Jurkat, Clone E6-1 (cell line): ENCODE data around the gene SLIT1.

Experiments used
- DNase-seq: peaks from one replicate; pipeline ENCODE4 v3.0.0-alpha.2; 2011; ENCODE audit warnings: low read depth, low spot score
- H3K4me3 ChIP-seq: 2 replicates; pipeline ENCODE4 v1.5.1; 2011; ENCODE audit warnings: mild to moderate bottlenecking, low read length, control low read depth, moderate library complexity

Gene SLIT1

GRCh38 chr10:97060441-97061084 is 125.2 kb downstream of the SLIT1 start:
- no peak for DNase-seq
- no peak overlapping the region for H3K4me3 ChIP-seq

DNA sequence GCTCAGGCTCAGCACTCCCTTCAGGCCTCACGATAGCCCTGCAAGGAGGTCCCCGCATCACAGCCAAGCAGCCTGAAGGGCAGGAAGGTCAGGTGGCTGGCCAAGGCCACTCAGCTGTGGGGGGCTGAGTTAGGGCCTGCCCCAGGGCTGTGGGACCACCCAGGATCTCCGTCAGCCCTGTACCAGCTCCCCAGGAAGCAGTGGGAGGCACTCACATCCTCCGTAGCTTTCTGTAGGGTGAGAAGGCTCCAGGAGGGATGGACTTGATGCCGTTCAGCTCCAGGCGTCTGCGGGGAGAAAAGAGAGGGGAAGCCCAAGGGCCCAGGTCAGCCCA is 125.9 kb downstream of the SLIT1 start:
- no peak for DNase-seq
- H3K4me3 ChIP-seq: no peak overlapping the region

DNA sequence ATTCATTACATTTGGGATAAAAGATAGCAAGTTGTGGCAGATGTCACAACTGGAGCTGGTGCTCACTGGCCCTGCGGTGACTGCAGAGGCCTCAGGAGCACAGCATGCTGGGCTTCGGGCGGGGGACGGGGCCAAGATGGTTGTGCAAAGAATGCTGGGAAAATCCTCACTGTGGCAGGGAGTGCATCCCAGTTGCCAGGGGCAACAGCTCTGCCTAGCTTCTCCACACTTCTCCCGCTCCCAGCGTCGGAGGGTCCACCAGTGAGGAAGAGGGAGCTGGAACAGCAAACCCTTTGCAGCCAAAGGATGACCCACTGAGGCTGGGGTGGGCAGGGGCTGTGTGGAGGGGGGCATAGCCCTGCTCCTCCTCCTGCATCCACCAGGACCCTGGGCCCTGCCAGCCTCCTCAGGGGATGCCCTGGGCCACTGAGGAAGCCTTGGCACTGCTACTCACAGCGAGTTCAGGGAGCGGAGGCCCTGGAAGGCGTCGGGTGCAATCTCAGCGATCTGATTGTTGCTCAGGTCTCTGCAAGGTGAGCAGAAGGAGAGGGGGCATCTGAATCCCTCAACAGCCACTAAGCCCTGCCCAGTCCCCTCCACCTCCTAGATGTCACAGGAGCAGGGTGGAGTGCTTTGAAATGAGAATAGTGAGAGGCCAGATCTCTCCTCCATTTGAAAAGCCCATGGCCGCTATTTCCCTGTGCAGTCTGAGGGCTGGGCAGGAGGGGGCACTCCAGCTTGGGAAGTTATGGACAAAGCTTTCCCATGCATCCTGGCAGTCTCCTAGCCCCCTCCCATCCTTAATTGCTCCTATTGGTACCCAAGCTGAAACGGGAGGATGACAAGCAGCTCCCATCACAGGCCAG is 126.5 kb downstream of the SLIT1 start:
- DNase-seq: no peak
- no peak overlapping the region for H3K4me3 ChIP-seq

DNA sequence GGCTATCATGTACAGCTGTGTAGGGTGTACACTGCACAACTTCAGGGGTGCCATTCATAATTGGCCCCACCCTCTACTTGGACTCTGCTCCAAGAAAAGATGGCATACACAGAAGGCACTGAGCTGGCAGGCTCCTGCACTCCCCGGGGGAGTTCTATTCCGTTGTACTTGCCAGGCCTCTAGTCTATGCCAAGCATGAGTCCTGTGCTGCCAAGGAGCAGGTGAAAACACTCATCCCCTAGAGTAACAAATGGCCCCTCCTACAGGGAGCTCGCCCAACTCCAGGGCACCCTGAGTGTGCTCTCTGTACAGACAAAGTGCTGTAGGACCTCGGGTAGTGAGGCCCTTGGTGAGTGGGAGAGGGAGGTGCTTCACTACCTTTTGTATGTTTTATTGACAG is 127.2 kb downstream of the SLIT1 start:
- no peak for DNase-seq
- no peak overlapping the region for H3K4me3 ChIP-seq

- no peak overlapping the region for H3K4me3 ChIP-seq
- no peak for DNase-seq
Measured at GRCh38 chr10:97057491-97058235, 128.1 kb downstream of the SLIT1 start.

DNA sequence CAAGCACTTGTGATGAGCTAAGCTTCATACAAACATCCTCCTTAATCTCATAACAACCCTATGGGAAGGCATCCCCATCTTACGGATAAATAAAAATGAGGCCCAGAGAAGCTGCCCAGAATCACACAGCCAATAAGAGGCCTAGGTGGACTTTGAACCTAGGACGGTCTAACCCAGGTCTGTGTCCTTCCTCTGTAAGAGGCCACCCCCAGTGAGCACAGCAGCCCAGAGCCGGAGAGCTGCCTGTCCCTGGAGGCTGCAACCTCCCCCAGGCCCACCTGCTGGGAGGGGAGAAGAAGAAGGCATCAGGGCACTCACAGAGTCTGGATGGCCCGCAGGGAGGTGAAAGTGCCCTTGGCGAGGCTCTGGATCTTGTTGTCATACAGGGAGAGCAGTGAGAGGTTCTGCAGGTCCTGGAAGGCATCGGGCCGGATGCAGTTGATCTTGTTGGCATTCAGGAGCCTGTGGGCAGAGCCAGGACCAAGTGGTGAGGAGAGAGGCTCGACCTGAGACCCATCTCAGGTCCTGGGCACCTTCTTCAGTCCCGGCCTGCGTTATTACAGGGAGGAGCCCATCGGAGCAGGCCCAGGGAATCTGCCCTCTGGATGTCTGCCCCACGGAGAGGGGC is 129.6 kb downstream of the SLIT1 start:
- no peak for DNase-seq
- H3K4me3 ChIP-seq: no peak overlapping the region

DNA sequence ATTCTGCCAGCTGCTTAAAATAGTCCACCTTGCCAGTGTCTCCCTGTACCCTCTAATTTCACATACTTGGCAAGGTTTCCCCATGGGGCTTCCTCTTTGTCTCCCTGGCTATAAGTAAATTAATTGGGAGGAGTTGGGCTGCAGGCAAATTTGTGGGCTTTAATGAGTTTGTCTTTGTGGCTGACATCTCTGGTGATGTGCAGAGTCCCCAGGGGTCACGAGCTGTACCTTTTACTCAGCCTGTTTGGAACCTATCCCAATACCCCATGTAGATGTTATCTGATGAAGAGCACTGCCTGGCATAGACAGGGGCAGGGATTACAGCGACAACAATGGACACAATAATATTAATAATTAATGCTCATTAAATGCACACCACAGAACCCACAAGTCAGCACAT is 132.5 kb downstream of the SLIT1 start:
- H3K4me3 ChIP-seq: no peak overlapping the region
- no peak for DNase-seq

DNA sequence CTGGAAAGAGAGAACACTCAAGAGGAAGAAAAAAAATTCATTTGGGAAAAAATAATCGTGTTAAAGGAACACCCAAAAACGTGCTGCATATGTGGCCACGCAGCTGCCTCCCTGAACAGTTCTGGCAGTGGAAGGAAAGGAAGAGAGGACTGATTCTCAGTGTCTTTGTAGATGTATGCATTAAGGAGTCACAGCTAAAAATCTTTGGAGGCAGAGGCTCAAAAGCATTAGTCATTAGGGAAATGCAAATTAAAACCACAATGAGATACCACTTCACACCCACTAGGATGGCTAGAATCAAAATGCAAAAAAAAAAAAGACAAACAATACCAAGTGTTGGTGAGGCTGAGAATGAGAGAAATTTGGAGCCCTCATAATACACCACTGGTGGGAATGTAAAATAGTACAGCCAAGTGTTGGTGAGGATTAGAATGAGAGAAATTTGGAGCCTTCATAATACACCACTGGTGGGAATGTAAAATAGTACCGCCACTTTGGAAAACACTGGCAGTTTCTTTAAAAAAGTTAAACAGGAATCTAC is 134.7 kb downstream of the SLIT1 start:
- no peak for DNase-seq
- H3K4me3 ChIP-seq: no peak overlapping the region

- no peak overlapping the region for H3K4me3 ChIP-seq
- DNase-seq: no peak
Measured at GRCh38 chr10:97050205-97050745, 135.5 kb downstream of the SLIT1 start.

GRCh38 chr10:97049670-97050069 is 136.1 kb downstream of the SLIT1 start:
- no peak for DNase-seq
- H3K4me3 ChIP-seq: no peak overlapping the region

DNA sequence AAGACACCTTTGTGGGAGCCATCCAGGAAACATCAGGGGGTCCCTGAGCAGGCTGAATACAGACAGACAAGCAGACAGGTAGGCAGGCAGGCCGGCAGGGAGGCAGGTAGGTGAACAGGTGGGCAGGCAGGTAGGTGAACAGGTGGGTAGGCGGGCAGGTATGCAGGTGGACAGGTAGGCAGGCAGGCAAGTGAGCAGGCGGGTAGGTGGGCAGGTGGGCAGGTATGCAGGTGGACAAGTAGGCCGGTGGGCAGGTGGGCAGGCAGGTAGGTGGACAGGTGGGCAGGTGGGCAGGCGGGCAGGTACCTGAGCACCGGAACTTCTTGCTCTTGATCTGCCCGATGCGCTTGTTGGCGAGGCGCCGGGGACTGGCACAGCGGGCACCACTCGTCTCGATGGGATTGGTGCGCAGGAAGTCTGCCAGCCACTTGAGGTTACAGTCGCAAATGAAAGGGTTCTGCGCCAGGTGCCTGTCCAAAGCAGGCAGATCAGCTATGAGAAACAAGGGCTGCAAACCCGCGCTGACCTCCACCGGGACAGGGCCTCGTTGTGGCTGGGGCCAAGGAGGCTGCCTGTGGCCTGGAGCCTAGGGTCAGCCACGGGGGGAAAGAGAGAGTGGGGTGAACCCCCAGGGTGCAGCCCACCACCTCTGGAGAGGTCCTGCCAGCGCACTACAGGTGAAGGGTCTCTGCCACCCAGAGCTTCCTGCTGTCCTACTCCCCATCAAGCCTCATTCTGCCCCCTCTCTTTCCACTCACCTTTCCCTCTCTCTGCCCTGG is 136.9 kb downstream of the SLIT1 start:
- H3K4me3 ChIP-seq: no peak overlapping the region
- DNase-seq: no peak

DNA sequence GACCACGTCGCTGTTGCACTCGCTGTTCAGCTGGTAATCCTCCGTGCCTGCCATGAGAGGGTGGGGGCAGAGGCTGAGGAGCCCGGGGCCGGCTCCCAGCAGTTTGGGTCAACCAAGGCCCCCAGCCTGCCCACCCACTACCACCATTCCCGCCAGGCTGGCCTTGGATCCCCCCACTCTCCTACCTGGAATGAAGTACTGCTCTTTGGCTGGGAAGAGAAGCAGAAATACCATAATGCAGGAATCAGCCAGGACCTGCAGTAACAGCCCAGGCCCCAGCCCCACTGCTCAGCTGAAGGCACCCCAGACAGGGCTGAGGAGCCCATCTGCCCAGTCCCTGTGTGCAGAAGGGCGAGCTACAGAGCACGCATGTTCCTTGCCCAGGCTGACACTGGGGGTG is 138.0 kb downstream of the SLIT1 start:
- no peak for DNase-seq
- no peak overlapping the region for H3K4me3 ChIP-seq

DNA sequence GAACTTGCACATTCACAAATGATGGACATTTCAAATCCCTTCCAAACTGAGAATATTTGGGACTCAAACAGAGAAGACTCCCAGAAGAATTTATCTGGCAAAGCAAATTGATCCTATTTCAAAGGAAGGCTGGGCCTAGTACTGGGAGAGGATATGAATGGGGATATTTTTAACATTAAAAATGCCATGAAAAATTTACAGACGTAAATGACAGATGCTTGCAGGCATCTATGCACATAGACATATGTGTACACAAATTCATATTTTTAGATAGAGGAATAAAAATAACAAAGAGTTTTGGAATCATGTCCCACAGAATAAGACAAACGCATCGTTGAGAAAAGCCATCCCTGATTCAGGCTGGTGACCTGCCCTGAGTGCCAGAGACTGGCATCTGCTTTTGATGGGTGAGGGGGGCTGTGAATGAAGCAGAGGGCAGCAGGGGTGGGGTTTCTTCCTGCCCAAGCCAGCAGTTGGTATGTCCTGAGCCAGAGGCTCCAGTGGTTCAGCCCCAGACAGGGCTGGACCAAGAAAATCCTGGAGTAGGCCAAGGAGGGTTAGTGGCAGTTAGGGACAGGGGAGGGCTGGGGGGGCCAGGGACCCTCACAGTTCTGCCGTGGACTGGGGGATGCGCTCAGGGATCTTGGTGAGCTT is 138.5 kb downstream of the SLIT1 start:
- DNase-seq: no peak
- H3K4me3 ChIP-seq: no peak overlapping the region

DNA sequence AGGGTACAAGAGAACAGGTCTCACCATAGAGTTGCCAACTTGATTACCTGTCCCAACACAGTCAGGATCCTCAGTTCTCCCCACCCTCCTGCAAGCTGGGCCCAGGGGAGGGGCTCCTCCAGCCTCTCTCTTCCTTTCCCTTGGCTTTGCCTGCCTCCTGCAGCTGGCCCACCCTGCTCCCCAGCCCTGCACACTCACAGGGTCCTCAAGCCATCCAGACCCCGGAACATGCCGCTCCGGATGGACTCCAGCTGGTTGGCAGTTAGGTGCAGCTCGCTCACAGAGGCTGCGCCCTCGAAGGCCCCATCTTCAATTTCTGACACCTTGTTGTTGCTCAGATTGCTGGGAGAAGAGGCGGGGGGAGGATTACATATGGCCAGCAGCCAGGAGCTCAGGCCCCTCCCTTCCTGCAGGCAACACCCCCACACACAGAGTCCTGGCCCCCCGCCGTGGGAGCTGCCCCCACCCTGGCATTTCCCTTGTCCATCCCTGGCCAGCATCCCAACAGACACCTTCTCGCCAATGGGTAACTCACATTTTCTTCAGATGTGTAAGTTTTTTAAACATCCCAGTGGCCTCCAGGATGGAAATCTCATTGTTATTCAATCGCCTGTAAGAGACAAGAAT is 139.2 kb downstream of the SLIT1 start:
- no peak overlapping the region for H3K4me3 ChIP-seq
- DNase-seq: no peak

- no peak for DNase-seq
- H3K4me3 ChIP-seq: no peak overlapping the region
Measured at GRCh38 chr10:97043563-97043855, 142.2 kb downstream of the SLIT1 start.

DNA sequence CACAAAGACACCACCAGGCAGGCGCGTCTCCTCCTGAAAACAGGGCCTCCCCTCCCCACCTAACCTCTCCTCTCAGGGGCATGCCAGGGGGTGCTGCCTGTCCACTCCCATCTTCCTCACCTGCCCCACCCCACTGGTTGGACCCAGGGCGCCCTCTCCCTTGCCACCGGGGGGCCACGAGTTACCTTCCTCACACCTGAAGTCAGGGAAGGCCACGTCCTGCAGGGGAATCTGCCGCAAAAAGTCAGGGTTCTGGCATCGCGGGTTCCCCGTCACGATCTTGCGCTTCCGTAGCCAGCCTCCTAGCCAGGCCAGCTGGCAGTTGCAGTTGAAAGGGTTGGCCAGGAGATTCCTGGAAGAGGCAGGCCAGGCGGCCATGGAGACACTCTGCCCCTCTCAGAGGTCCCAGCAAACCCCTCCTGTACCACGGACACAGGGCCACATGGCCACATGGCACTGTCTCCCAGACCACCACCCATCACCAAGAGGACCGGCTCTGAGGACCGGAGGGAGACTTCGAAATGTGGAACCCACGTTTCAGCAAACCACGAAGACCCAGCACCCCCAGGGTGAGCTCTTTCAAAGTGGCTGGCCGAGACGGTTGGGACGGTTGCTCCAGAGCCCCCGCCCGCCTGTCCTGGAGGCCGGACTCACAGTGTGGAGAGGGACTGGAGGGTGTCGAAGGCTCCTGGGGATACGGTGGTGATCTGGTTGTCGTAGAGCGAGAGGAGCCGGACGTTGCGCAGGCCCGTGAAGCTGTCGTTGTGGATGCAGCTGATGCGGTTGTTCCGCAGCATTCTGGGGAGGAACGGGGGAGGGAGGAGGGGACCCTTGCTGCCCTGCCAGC is 142.8 kb downstream of the SLIT1 start:
- no peak overlapping the region for H3K4me3 ChIP-seq
- no peak for DNase-seq

DNA sequence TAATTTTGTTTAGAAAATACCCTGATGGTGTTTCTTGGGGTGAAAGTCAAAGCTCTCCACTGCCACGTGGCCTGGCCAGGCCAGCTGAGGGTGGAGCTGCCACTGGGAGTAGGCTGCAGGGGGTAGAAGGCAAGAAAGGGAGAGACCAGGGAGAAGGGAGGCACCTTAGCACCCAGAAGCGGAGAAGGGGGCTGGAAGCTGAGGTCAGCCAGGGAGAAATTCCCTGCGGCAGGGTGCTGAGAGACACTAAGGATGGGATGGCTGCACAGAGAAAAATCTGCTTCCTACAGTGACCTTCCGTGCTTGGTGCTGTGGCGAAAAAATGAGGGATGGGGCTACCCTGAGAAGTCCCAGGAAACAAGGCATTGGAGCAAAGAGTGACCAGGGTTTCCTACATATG is 143.7 kb downstream of the SLIT1 start:
- DNase-seq: no peak

More for the DNA sequence above, 143.7 kb downstream of the SLIT1 start:
- H3K4me3 ChIP-seq: no peak overlapping the region
